Measurements from ENCODE around the gene CBLL1.

GRCh38 chr7:107785926-107786325, 42.0 kb downstream of the CBLL1 start:
- no peak for TF ChIP-seq POLR2A (IDR thresholded peaks at IDR 0.05)
- TF ChIP-seq, protein P1, sequence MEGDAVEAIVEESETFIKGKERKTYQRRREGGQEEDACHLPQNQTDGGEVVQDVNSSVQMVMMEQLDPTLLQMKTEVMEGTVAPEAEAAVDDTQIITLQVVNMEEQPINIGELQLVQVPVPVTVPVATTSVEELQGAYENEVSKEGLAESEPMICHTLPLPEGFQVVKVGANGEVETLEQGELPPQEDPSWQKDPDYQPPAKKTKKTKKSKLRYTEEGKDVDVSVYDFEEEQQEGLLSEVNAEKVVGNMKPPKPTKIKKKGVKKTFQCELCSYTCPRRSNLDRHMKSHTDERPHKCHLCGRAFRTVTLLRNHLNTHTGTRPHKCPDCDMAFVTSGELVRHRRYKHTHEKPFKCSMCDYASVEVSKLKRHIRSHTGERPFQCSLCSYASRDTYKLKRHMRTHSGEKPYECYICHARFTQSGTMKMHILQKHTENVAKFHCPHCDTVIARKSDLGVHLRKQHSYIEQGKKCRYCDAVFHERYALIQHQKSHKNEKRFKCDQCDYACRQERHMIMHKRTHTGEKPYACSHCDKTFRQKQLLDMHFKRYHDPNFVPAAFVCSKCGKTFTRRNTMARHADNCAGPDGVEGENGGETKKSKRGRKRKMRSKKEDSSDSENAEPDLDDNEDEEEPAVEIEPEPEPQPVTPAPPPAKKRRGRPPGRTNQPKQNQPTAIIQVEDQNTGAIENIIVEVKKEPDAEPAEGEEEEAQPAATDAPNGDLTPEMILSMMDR (IDR thresholded peaks at IDR 0.05), result no peak
